H1 (cell line): ENCODE measurements around the gene PRKCH. TPM values are rescaled to one million over a fixed set of nuclear protein-coding genes. Genes with fewer than 3 reads are reported as not detected.

Source experiments
- CTCF ChIA-PET: fragments of 300-600 bp; sonication (Branson Sonifier 250); formaldehyde crosslinking; loops from one replicate; lab custom pipeline; 2021; ENCODE audit not compliant: partially characterized antibody; lab: Charles Lee
- POLR2A ChIA-PET: fragments of 300-600 bp; sonication (Branson Sonifier 250); formaldehyde crosslinking; loops from one replicate; lab custom pipeline; 2021; ENCODE audit warnings: inconsistent platforms; ENCODE audit not compliant: partially characterized antibody; lab: Charles Lee
- DNase-seq, 2 experiments: peaks; one replicate each; pipeline versions ENCODE4 v3.0.0 to v3.0.0-alpha.2; 2010 to 2022; ENCODE audit warnings: low spot score in 2 of 2, low read depth in 1 of 2, mixed read lengths in 1 of 2
- FAIRE-seq: peaks from 2 replicates; lab custom pipeline; 2011; peaks lifted over from hg19 to GRCh38; lab: Jason Lieb, UNC
- H2AFZ ChIP-seq: 2 replicates; pipeline ENCODE4 v1.8.1; 2012; ENCODE audit warnings: low read length, inconsistent platforms
- H2AK5ac ChIP-seq: 2 replicates; pipeline ENCODE4 v1.6.1; 2013; ENCODE audit warnings: low read depth, low read length
- H2BK120ac ChIP-seq: replicated peaks from 2 replicates; pipeline ENCODE3; 2013; ENCODE audit warnings: low read depth, low read length, inconsistent platforms
- H2BK12ac ChIP-seq: 2 replicates; pipeline ENCODE4 v1.6.1; 2013; ENCODE audit warnings: low read depth, low read length
- H2BK15ac ChIP-seq: 2 replicates; pipeline ENCODE4 v1.6.1; 2013; ENCODE audit warnings: low read length
- H2BK20ac ChIP-seq: 2 replicates; pipeline ENCODE4 v1.6.1; 2013; ENCODE audit warnings: low read length
- H2BK5ac ChIP-seq: 2 replicates; pipeline ENCODE4 v1.6.1; 2013; ENCODE audit warnings: low read depth, low read length
- H3K14ac ChIP-seq: 2 replicates; pipeline ENCODE4 v1.6.1; 2013; ENCODE audit warnings: inconsistent platforms; ENCODE audit not compliant: insufficient read length
- H3K18ac ChIP-seq: 2 replicates; pipeline ENCODE4 v1.6.1; 2013; ENCODE audit warnings: low read length; ENCODE audit errors: extremely low read depth
- H3K23ac ChIP-seq: 2 replicates; pipeline ENCODE4 v1.6.1; 2013; ENCODE audit warnings: inconsistent platforms; ENCODE audit not compliant: insufficient read length
- H3K23me2 ChIP-seq: 2 replicates; pipeline ENCODE4 v1.6.1; 2013; ENCODE audit warnings: low read depth, low read length
- H3K27ac ChIP-seq: 2 replicates; pipeline ENCODE4 v1.6.1; 2011; ENCODE audit warnings: low read depth, low read length, inconsistent platforms
- H3K27me3 ChIP-seq, 4 experiments: replicated peaks in 1 of 4; 1 replicate in 1 of 4; 2 replicates in 3 of 4; pipeline versions ENCODE4 v1.6.1 to v1.8.1; 2011 to 2013; ENCODE audit warnings: low read length in 3 of 4, mild to moderate bottlenecking in 3 of 4, inconsistent platforms in 2 of 4, mixed read lengths in 2 of 4, moderate library complexity in 1 of 4; ENCODE audit not compliant: control insufficient read depth in 3 of 4, insufficient read depth in 3 of 4; ENCODE audit errors: extremely low read depth in 1 of 4
- H3K36me3 ChIP-seq, 4 experiments: 2 replicates each; pipeline versions ENCODE4 v1.6.1 to v1.8.1; 2011 to 2013; ENCODE audit warnings: mild to moderate bottlenecking in 4 of 4, low read length in 3 of 4, moderate library complexity in 2 of 4, control low read depth in 1 of 4, inconsistent platforms in 1 of 4; ENCODE audit not compliant: insufficient read depth in 4 of 4, control insufficient read depth in 2 of 4
- H3K4ac ChIP-seq: replicated peaks from 2 replicates; pipeline ENCODE3; 2013; ENCODE audit warnings: low read length, low read depth, mixed read lengths, inconsistent platforms; ENCODE audit not compliant: insufficient read length
- H3K4me1 ChIP-seq, 4 experiments: replicated peaks in 1 of 4; 1 replicate in 1 of 4; 2 replicates in 3 of 4; pipeline versions ENCODE4 v1.6.1 to v1.8.1; 2011 to 2013; ENCODE audit warnings: low read length in 3 of 4, inconsistent platforms in 2 of 4, mixed read lengths in 1 of 4; ENCODE audit not compliant: insufficient read depth in 4 of 4, control insufficient read depth in 3 of 4
- H3K4me2 ChIP-seq, 2 experiments: 2 replicates each; pipeline versions ENCODE4 v1.6.1 to v1.8.1; 2011 to 2013; ENCODE audit warnings: low read depth in 2 of 2, low read length in 2 of 2, control low read depth in 1 of 2, inconsistent platforms in 1 of 2, mild to moderate bottlenecking in 1 of 2; ENCODE audit not compliant: insufficient read depth in 1 of 2
- H3K4me3 ChIP-seq, 4 experiments: fragments of 200-600, 300-600 bp in 1 of 4; sonication (generic), shearing (Covaris generic), sonication (Bioruptor Twin) in 1 of 4; 2 replicates each; pipeline versions ENCODE4 v1.5.1 to v1.8.1; 2011 to 2016; ENCODE audit warnings: low read length in 4 of 4, low read depth in 3 of 4, control low read depth in 2 of 4, inconsistent platforms in 2 of 4, mild to moderate bottlenecking in 2 of 4, mixed read lengths in 1 of 4, moderate library complexity in 1 of 4; ENCODE audit not compliant: insufficient read depth in 2 of 4; ENCODE audit errors: extremely low read depth in 1 of 4
- H3K56ac ChIP-seq: replicated peaks from 2 replicates; pipeline ENCODE3; 2013; ENCODE audit warnings: low read depth, mild to moderate bottlenecking, mixed read lengths, low read length, inconsistent platforms; ENCODE audit not compliant: insufficient read length
- H3K79me1 ChIP-seq: 2 replicates; pipeline ENCODE4 v1.6.1; 2013; ENCODE audit warnings: low read depth, low read length, control low read depth
- H3K79me2 ChIP-seq, 2 experiments: 2 replicates each; pipeline versions ENCODE4 v1.6.1 to v1.8.1; 2012 to 2013; ENCODE audit warnings: low read length in 2 of 2, mild to moderate bottlenecking in 2 of 2, inconsistent platforms in 1 of 2; ENCODE audit not compliant: insufficient read depth in 2 of 2, control insufficient read depth in 1 of 2
- H3K9ac ChIP-seq, 4 experiments: replicated peaks in 1 of 4; 1 replicate in 1 of 4; 2 replicates in 3 of 4; pipeline versions ENCODE4 v1.6.1 to v1.8.1; 2011 to 2013; ENCODE audit warnings: low read depth in 3 of 4, low read length in 3 of 4, control low read depth in 2 of 4, mild to moderate bottlenecking in 2 of 4, moderate library complexity in 2 of 4, inconsistent platforms in 1 of 4; ENCODE audit errors: extremely low read depth in 1 of 4
- H3K9me3 ChIP-seq, 2 experiments: 2 replicates each; pipeline versions ENCODE4 v1.6.1 to v1.8.1; 2012 to 2013; ENCODE audit warnings: mild to moderate bottlenecking in 2 of 2, moderate library complexity in 2 of 2, control low read depth in 1 of 2, inconsistent platforms in 1 of 2, low read depth in 1 of 2, low read length in 1 of 2, mixed read lengths in 1 of 2; ENCODE audit not compliant: insufficient read depth in 2 of 2
- H4K20me1 ChIP-seq, 2 experiments: replicated peaks in 1 of 2; 2 replicates each; pipeline versions ENCODE3 to v1.8.1; 2011 to 2013; ENCODE audit warnings: inconsistent platforms in 2 of 2, low read length in 2 of 2, mild to moderate bottlenecking in 1 of 2; ENCODE audit not compliant: insufficient read depth in 2 of 2, control insufficient read depth in 1 of 2
- H4K5ac ChIP-seq: 2 replicates; pipeline ENCODE4 v1.6.1; 2013; ENCODE audit warnings: low read length, low read depth, mixed read lengths, inconsistent platforms; ENCODE audit not compliant: insufficient read length
- H4K8ac ChIP-seq: 2 replicates; pipeline ENCODE4 v1.8.0; 2013; ENCODE audit warnings: mild to moderate bottlenecking, moderate library complexity, low read length, inconsistent platforms; ENCODE audit not compliant: insufficient read depth; ENCODE audit errors: extremely low read depth
- H4K91ac ChIP-seq: replicated peaks from 2 replicates; pipeline ENCODE3; 2013; ENCODE audit warnings: low read length, mixed read lengths, inconsistent platforms; ENCODE audit not compliant: insufficient read length
- ASH2L ChIP-seq: fragments of 200-600, 300-600 bp; sonication (generic); IDR thresholded peaks from one replicate; pipeline ENCODE4 v1.7.1; 2017; ENCODE audit warnings: low read length
- ATF3 ChIP-seq: IDR thresholded peaks from 2 replicates; pipeline ENCODE4 v1.6.1; 2011; ENCODE audit warnings: low read depth, mild to moderate bottlenecking, low read length; ENCODE audit not compliant: insufficient read depth
- SIN3A ChIP-seq, 2 experiments: IDR thresholded peaks in 1 of 2; conservative IDR thresholded peaks in 1 of 2; 2 replicates each; pipeline ENCODE4 v1.6.1; 2011 to 2012; ENCODE audit warnings: low read length in 2 of 2, improper control_type of control experiment in 1 of 2, low read depth in 1 of 2, mild to moderate bottlenecking in 1 of 2
- SIX5 ChIP-seq: IDR thresholded peaks from 2 replicates; pipeline ENCODE4 v1.6.1; 2011; ENCODE audit warnings: mild to moderate bottlenecking, low read depth, low read length
- WGBS, 2 experiments: shearing (Covaris generic) in 1 of 2; methylation state at CpG; one replicate each; pipeline versions ENCODE4 v1.1.6 to v1.1.7; 2013 to 2015; ENCODE audit warnings: low lambda C conversion rate in 2 of 2, mixed read lengths in 2 of 2, inconsistent platforms in 1 of 2, low coverage in 1 of 2, missing lambda C conversion rate in 1 of 2; ENCODE audit not compliant: insufficient replicate concordance in 2 of 2, insufficient coverage in 1 of 2, insufficient read length in 1 of 2; ENCODE audit errors: extremely low coverage in 1 of 2, missing lambda C conversion rate in 1 of 2; 5-methylcytosine and 5-hydroxymethylcytosine counted together
- polyA plus RNA-seq, 7 experiments: library from polyadenylated mRNA; depleted of rRNA in 3 of 7; stranded (reverse) in 5 of 7; unstranded in 2 of 7; fragments of >200 nt in 5 of 7; fragments of 200-250 nt in 2 of 7; gene quantifications; 1 replicate in 5 of 7; 2 replicates in 1 of 7; 4 replicates in 1 of 7; pipeline versions ENCODE4 v1.2.1 to v1.2.3, GENCODE V29; 2011 to 2013; ENCODE audit warnings: missing spikeins in 2 of 7, mixed read lengths in 2 of 7
- total RNA-seq: library from RNA; stranded (reverse); fragmentation: NEBNext Ultra II Directional; extraction: Animal tissue kit (Norgen Biotek cat#: 25700); gene quantifications from 2 replicates; pipeline ENCODE4 v1.2.1, GENCODE V29; 2021

Gene PRKCH
- total and polyA plus RNA-seq, 2 of the 8 experiments (the other 6 are each of a cell fraction or from before 2014, with no cell fraction given) = 6.4 to 7.0 TPM

DNA sequence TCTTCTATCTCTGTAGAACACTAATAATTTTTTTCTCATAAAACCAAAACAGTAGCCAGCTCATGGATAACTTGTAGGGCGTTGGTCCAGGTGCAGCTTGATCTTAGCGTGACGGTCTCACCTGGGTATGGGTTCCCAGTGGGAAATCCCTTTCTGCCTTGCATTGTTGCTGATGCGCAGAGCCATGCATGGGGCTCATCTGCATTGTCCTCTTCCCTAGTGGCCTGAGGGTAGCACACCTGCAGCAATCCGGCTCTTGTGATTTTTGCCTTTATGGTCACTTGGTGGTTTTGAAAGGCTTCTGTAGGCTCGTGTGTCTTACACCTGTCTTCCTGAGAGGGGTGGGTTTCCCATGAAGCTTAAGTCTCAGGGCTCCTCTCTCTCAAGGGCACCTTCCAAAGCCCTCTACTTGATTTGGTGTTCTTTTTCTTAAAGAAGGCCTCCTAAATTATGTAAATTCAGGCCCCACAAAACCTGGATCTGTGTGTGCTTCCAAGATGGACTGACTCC is 130.6 kb downstream of the PRKCH start:
- no peak overlapping the region for H2BK12ac ChIP-seq
- no peaks in the 10 kb centered on the region for H3K79me2 ChIP-seq
- H2AK5ac ChIP-seq = no peak overlapping the region
- H3K36me3 ChIP-seq = no peaks in the 10 kb centered on the region
- H2BK5ac ChIP-seq = no peak overlapping the region
- H4K91ac ChIP-seq = no peak overlapping the region
- H4K5ac ChIP-seq = no peak overlapping the region
- no peaks in the 10 kb centered on the region; a peak in 1 of 7 replicates for H3K4me1 ChIP-seq
- no peak overlapping the region for H3K56ac ChIP-seq
- no peak overlapping the region for H4K8ac ChIP-seq
- H2BK120ac ChIP-seq = no peak overlapping the region
- H3K4ac ChIP-seq = no peak overlapping the region
- H3K18ac ChIP-seq = no peak overlapping the region
- no peaks in the 10 kb centered on the region for H3K27me3 ChIP-seq
- H2AFZ ChIP-seq = no peak overlapping the region
- H3K4me3 ChIP-seq = no peak overlapping the region
- POLR2A ChIA-PET = interaction anchor here (1.1 kb wide), 1 partner anchor 10 kb away, joined by 3 read pairs; no protein-coding TSS in a partner anchor
- H3K9me3 ChIP-seq = no peaks in the 10 kb centered on the region
- no peaks in the 10 kb centered on the region for H3K79me1 ChIP-seq
- H4K20me1 ChIP-seq = no peaks in the 10 kb centered on the region
- no peak overlapping the region for H2BK15ac ChIP-seq
- FAIRE-seq (no peak), DNase-seq (no peak)
- TF ChIP-seq SIN3A (conservative IDR thresholded peaks at IDR 0.05 in 1 of 2, IDR thresholded peaks at IDR 0.05 in 1 of 2; ENCODE audit: low read depth in 1 of 2, low read length in 2 of 2) (no peak), SIX5 (no peak), ATF3 (no peak), ASH2L (no peak)
- H3K23me2 ChIP-seq = peaks cover 2% of the 10 kb centered on the region; the same call in 1 of the 2 replicates
- no peak overlapping the region for H3K14ac ChIP-seq
- H3K27ac ChIP-seq = no peak overlapping the region
- H3K23ac ChIP-seq = no peak overlapping the region
- H3K9ac ChIP-seq = no peak overlapping the region
- CTCF ChIA-PET = interaction anchor here (0.5 to 1.2 kb wide), 5 partner anchors 9 to 386 kb away, joined by 3 to 5 read pairs (median 3); no protein-coding TSS in a partner anchor
- H2BK20ac ChIP-seq = no peak overlapping the region
- H3K4me2 ChIP-seq = no peak overlapping the region
- WGBS, 2 experiments = 92% methylated on average over 6 of the region's 6 CpGs; no CpG with 5 or more reads in 1 of the 2 experiments
